NCI-H146 treated with DMSO at 0.1 percent for 48 hours (cell line): ENCODE results near the gene CNPY3.
"Not testable (repeated sequence)": the region's sequence is repeated elsewhere in the genome, so short reads cannot be mapped to it uniquely, and the experiment has no call there.

ENCODE experiments used
- DNase-seq: peaks from one replicate; lab custom pipeline; 2025; ENCODE audit not compliant: unreplicated experiment; lab: John Stamatoyannopoulos, UW

The CNPY3 gene

GRCh38 chr6:42928986-42929820 lies at the start of gene CNPY3:
CNPY3 (plus strand) TSS chr6:42929480; CDS start chr6:42929571, 91 bp downstream.
- DNase-seq = peak; percentile 100

GRCh38 chr6:42880240-42880817 lies 49.0 kb upstream of the CNPY3 start:
- not testable (repeated sequence) for DNase-seq

- not testable (repeated sequence) for DNase-seq
Observed at GRCh38 chr6:42880871-42881270, 48.4 kb upstream of the CNPY3 start.

GRCh38 chr6:42885702-42886101 lies 43.6 kb upstream of the CNPY3 start:
- no peak for DNase-seq

GRCh38 chr6:42888201-42888600 lies 41.1 kb upstream of the CNPY3 start:
- DNase-seq = not testable (repeated sequence)

- no peak for DNase-seq
Observed at GRCh38 chr6:42889815-42890214, 39.5 kb upstream of the CNPY3 start.

DNA sequence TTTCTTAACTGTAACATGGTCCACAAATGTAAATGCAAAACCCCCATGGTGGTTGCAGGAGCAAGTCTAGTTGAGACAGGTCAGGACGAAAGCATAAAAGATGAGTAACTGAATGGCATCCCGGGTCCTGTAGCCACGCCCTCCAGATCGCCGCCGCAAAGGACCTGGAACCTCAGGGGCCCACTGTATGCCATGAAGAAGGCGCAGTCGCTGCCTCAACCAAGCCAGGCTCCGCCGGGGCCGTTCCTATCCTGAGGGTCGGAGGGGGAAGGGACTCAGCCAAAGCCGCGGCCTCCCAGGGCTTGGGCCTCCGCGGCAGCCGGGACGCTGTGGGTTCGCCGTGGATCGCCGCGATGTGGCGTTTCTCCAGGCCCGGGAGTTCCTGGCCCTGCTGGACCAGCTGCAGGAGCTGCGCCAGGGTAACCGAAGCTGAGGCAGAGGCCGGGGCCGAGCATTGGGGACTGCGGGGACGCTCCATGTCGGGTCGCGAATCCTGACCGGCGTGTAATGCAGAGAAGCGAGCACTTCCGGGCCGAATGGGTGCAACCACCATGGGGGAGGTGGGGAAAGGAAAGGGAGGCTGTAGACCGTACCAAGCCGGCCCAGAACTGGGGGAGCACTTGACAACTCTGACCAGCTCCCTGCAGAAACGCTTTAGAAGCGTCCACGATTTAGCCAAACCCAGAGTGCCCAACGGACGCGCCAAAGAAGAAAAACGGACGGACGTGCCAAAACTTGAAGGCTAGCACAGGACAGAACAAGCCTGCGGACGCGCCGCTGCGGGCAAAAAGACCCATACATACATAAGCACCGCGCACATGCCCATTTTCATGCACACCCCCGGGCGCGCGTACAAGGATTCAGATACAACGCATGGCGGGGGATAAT lies 38.7 kb upstream of the CNPY3 start:
- peak; percentile 95 for DNase-seq

GRCh38 chr6:42891199-42891722 lies 38.0 kb upstream of the CNPY3 start:
- no peak for DNase-seq

DNA sequence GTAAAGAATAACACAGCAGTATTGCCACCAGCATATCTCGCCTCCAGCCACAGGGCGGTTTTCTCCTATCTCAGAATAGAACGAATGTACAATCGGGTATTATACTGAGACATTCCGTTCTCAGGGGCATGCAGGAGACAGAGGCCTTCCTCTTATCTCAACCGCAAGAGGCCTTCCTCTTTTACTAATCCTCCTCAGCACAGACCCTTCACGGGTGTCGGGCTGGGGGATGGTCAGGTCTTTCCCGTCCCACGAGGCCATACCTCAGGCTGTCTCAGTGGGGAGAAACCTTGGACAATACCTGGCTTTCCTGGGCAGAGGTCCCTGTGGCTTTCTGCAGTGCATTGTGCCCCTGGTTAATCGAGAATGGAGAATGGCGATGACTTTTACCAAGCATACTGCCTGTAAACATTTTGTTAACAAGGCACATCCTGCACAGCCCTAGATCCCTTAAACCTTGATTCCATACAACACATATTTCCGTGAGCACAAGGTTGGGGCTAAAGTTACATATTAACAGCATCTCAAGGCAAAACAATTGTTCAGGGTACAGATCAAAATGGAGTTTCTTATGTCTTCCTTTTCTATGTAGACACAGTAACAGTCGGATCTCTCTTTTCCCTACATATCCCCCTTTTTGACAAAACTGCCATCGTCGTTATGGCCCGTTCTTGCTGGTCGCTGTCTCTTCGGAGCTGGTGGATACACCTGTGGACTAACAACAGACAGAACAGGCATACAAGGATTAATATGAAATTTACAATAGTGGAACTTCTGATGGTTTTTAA lies 35.0 kb upstream of the CNPY3 start:
- not testable (repeated sequence) for DNase-seq

- DNase-seq = no peak
Observed at GRCh38 chr6:42896178-42896719, 33.0 kb upstream of the CNPY3 start.

DNA sequence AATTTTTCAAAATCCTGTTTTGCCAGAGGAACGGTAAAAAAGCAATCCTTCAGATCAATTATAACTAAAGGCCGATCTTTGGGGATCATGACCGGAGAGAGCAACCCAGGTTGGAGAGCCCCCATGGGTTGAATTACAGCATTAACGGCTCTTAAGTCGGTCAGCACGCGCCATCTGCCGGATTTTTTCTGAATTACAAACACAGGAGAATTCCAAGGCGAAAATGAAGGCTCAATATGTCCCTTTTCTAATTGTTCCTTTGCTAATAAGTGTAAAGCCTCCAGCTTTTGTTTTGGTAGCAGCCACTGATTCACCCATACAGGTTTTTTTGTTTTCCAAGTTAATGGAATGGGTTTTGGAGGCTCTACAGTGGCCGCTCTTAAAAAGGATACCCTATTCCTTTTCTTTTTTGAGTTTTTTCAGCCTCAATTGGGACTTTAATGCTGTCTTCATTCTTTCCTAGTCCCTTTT lies 30.4 kb upstream of the CNPY3 start:
- peak; percentile 66 for DNase-seq

GRCh38 chr6:42899871-42900270 lies 29.4 kb upstream of the CNPY3 start:
- peak; percentile 45 for DNase-seq

GRCh38 chr6:42901538-42901957 lies 27.7 kb upstream of the CNPY3 start:
- DNase-seq = peak; percentile 90

DNA sequence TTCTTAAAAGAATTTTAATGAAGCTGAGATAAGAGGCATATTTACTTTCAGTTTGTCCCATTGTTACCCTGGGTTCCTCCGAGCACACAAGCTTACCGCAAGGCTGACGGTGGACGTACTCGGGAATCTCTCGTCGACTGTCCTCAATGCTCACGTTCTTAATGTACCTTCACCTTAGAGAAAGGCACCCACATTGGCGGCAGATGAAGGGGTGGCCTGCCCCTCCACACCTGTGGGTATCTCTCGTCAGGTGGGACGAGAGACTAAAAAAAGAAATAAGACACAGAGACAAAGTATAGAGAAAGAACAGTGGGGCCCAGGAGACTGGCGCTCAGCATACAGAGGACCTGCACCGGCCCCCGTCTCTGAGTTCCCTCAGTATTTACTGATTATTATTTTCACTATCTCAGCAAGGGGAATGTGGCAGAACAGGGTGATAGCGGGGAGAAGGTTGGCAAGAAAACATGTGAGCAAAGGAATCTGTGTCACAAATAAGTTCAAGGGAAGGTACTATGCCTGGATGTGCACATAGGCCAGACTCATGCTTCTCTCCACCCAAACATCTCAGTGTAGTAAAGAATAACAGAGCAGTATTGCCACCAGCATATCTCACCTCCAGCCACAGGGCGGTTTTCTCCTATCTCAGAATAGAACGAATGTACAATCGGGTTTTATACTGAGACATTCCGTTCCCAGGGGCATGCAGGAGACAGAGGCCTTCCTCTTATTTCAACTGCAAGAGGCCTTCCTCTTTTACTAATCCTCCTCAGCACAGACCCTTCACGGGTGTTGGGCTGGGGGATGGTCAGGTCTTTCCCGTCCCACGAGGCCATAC lies 26.6 kb upstream of the CNPY3 start:
- DNase-seq = not testable (repeated sequence)

- DNase-seq = no peak
Observed at GRCh38 chr6:42904467-42904866, 24.8 kb upstream of the CNPY3 start.

- DNase-seq = no peak
Observed at GRCh38 chr6:42907336-42907735, 21.9 kb upstream of the CNPY3 start.

- DNase-seq = no peak
Observed at GRCh38 chr6:42909835-42910234, 19.4 kb upstream of the CNPY3 start.

DNA sequence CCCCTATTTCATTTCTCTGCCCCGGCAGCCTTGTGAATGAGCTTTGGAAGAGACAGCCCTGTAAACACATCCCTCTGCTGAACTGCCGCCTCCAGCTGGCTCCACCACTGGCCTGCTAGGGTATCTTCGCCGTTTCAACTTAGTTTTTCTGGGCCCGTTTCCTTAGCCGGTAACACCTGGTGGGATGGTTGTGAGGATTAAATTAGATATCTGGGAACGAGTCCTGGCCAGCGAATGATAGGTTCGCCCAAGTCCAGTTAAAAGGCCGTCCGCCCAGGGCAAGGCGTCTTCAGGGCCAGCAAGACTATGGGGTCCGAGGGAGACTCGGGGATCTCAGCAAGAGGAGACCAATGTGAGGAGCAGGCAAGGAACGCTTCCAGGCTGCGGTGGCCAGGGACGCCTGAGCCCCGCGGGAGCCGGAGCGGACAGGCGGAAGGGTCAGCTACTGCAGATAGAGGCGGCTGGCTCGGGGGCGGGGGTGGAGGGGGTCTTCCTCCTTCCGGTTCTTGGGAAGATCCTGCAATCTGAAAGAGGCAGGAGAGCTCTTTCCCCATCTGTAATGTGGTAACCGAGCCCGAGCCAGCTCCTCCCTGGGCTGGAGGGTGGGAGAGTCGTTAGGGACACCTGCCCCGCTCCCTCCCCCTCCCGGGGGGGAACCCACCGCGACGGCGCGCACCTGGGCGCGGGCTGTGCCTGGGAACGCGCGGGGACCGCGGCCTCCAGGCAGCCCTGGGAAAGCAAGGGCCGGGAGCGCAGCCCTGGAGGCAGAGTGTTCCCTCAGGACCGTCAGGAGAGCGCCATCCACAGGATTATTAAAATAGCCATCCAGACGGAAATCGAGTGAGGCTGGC lies 17.9 kb upstream of the CNPY3 start:
- DNase-seq = peak; percentile 84
